NCI-H82 treated with DMSO at 0.1 percent for 48 hours (cell line): ENCODE measurements around the gene NTN1.

Experiments
- DNase-seq: peaks from one replicate; lab custom pipeline; 2025; ENCODE audit not compliant: unreplicated experiment; lab: John Stamatoyannopoulos, UW

NTN1 gene

GRCh38 chr17:9004961-9005285 is 16.4 kb upstream of the NTN1 start:
- DNase-seq = no peak

- DNase-seq = no peak
These were observed 15.0 kb upstream of the NTN1 start for GRCh38 chr17:9006175-9006767.

- no peak for DNase-seq
These were observed 14.1 kb upstream of the NTN1 start for GRCh38 chr17:9007052-9007714.

GRCh38 chr17:9009096-9009495 is 12.2 kb upstream of the NTN1 start:
- DNase-seq = no peak

- DNase-seq = no peak
These were observed 11.6 kb upstream of the NTN1 start for GRCh38 chr17:9009737-9010136.

GRCh38 chr17:9011001-9011400 is 10.3 kb upstream of the NTN1 start:
- no peak for DNase-seq

- DNase-seq = no peak
These were observed 4.3 kb upstream of the NTN1 start for GRCh38 chr17:9016941-9017552.

- no peak for DNase-seq
These were observed 2.6 kb upstream of the NTN1 start for GRCh38 chr17:9018726-9019125.

- DNase-seq = no peak
These were observed 1.1 kb upstream of the NTN1 start for GRCh38 chr17:9020096-9020823.

GRCh38 chr17:9020824-9021157 is 519 bp upstream of the NTN1 start:
- DNase-seq = no peak

GRCh38 chr17:9021992-9022572 is 772 bp downstream of the NTN1 start:
- DNase-seq = no peak

- DNase-seq = no peak
These were observed 1.5 kb downstream of the NTN1 start for GRCh38 chr17:9022573-9023391.

GRCh38 chr17:9023392-9024218 is 2.3 kb downstream of the NTN1 start:
- DNase-seq = no peak

GRCh38 chr17:9024497-9024896 is 3.2 kb downstream of the NTN1 start:
- DNase-seq = no peak

GRCh38 chr17:9026741-9027140 is 5.4 kb downstream of the NTN1 start:
- no peak for DNase-seq

- no peak for DNase-seq
These were observed 7.1 kb downstream of the NTN1 start for GRCh38 chr17:9028202-9028987.

- no peak for DNase-seq
These were observed 7.8 kb downstream of the NTN1 start for GRCh38 chr17:9028988-9029570.

- no peak for DNase-seq
These were observed 10.8 kb downstream of the NTN1 start for GRCh38 chr17:9032151-9032550.

- no peak for DNase-seq
These were observed 11.3 kb downstream of the NTN1 start for GRCh38 chr17:9032583-9032982.
